Liver (tissue), 3 donors: ENCODE measurements around the gene FAM168B.

ENCODE experiments used
- NR2F2 ChIP-seq: IDR thresholded peaks from 2 replicates; pipeline ENCODE4 v1.6.1; 2016; ENCODE audit warnings: antibody characterized with exemption
- RAD21 ChIP-seq, 2 donors: IDR thresholded peaks; 2 replicates each; pipeline ENCODE4 v1.6.1; 2016; ENCODE audit warnings: antibody characterized with exemption in 2 of 2, mild to moderate bottlenecking in 2 of 2
- TF ChIP-seq, protein P1 (sequence below): fragments of 150-350 bp; IDR thresholded peaks from 2 replicates; pipeline ENCODE4 v1.5.1; 2017; ENCODE audit warnings: improper control_type of control experiment, low read depth, low read length; ENCODE audit not compliant: missing input control
- donor health status: healthy.
- donor health status: healthy.

DNA sequence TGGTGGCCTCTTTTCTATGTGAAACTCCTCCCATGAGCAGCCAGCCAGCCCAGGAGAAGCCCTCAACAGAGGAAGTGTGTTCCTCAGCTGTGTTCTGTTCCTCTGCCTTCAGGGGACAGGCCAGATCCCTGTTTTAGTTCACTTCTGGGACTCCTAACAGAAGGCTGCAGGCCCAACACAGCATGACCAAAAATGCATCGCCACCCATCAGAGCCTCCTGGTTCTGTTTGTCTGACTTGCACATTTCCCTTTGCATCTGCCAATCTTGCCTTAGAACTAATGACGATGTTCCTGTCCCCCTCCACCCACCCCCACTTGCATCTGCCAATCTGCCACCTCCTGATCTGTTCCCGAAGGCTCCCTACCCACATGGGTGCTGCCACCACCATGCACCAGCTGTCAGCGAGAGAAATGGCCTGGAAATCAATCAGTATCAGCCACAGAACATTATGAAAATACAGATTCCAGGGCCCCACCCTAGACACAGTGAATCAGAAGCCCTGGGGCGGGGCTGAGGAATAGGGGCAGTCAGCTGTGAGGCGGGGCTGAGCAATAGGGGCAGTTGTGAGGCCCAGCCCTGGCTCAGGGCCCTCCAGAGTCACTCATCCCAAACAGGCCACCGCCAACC lies 51.0 kb downstream of the FAM168B start:
- TF ChIP-seq, protein P1, sequence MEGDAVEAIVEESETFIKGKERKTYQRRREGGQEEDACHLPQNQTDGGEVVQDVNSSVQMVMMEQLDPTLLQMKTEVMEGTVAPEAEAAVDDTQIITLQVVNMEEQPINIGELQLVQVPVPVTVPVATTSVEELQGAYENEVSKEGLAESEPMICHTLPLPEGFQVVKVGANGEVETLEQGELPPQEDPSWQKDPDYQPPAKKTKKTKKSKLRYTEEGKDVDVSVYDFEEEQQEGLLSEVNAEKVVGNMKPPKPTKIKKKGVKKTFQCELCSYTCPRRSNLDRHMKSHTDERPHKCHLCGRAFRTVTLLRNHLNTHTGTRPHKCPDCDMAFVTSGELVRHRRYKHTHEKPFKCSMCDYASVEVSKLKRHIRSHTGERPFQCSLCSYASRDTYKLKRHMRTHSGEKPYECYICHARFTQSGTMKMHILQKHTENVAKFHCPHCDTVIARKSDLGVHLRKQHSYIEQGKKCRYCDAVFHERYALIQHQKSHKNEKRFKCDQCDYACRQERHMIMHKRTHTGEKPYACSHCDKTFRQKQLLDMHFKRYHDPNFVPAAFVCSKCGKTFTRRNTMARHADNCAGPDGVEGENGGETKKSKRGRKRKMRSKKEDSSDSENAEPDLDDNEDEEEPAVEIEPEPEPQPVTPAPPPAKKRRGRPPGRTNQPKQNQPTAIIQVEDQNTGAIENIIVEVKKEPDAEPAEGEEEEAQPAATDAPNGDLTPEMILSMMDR, result no peak
- no peak for TF ChIP-seq RAD21 (IDR thresholded peaks at IDR 0.05)
- no peak for TF ChIP-seq NR2F2
